ENCODE measurements around the gene TMEM198. TPM values are rescaled to one million over a fixed set of nuclear protein-coding genes. Genes with fewer than 3 reads are reported as not detected.

TMEM198 gene
- total and polyA plus RNA-seq, 2 donors (not counting 1 experiment from before 2014, with no cell fraction given), result 0.39 to 1.1 TPM

GRCh38 chr2:219547621-219548020, 3.8 kb downstream of the TMEM198 start:
- H3K9me3 Mint-ChIP-seq (ENCODE audit: insufficient read depth), result no peaks in the 10 kb centered on the region
- no peak overlapping the region for H3K9ac ChIP-seq (ENCODE audit: low read length)
- no peak overlapping the region for H3K4me3 ChIP-seq (ENCODE audit: control extremely low read depth in 1 of 5, extremely low read depth in 1 of 5, insufficient read depth in 1 of 5, low read depth in 2 of 5, low read length in 4 of 5)
- peaks cover 0 to 37% (median 0%) of the 10 kb centered on the region in 3 donors for H3K9me3 ChIP-seq (ENCODE audit: control extremely low read depth in 1 of 3, control insufficient read depth in 2 of 3, insufficient read depth in 1 of 3, low read length in 2 of 3)
- H3K4me1 ChIP-seq (ENCODE audit: control insufficient read depth in 2 of 2, insufficient read depth in 2 of 2, low read length in 2 of 2), result peaks cover 30% of the 10 kb centered on the region in 2 donors
- WGBS (ENCODE audit: insufficient coverage), result 96% methylated on average over 24 of the region's 26 CpGs
- H3K4me3 Mint-ChIP-seq, result no peak overlapping the region
- intact Hi-C loops (cut with micrococcal nuclease), result no loop called here
- no peak overlapping the region for H3K27ac ChIP-seq (ENCODE audit: low read length in 2 of 2)
- POLR2A ChIA-PET, result no interaction called here
- no peaks in the 10 kb centered on the region for H4K20me1 ChIP-seq (ENCODE audit: control insufficient read depth, insufficient read depth, low read length, poor library complexity, severe bottlenecking)
- CTCF ChIA-PET, result interaction anchor here (1.1 kb wide), 1 partner anchor 18 kb away, joined by 4 read pairs; no protein-coding TSS in a partner anchor
- no peaks in the 10 kb centered on the region for H3K79me2 ChIP-seq (ENCODE audit: control insufficient read depth, insufficient read depth, low read length)
- no peak for ATAC-seq (ENCODE audit: low read depth)
- no peak overlapping the region for H3K4me2 ChIP-seq (replicated peaks; ENCODE audit: low read depth, low read length, poor library complexity, severe bottlenecking)
- H3K36me3 ChIP-seq (replicated peaks in 1 of 2; ENCODE audit: control extremely low read depth in 1 of 2, control insufficient read depth in 1 of 2, extremely low read depth in 1 of 2, insufficient read depth in 2 of 2, low read length in 1 of 2), result no peaks in the 10 kb centered on the region
- H3K27me3 ChIP-seq (replicated peaks in 1 of 4; ENCODE audit: control extremely low read depth in 1 of 4, control insufficient read depth in 3 of 4, insufficient read depth in 4 of 4, low read length in 3 of 4), result peaks cover 0 to 84% (median 21%) of the 10 kb centered on the region in 4 experiments
- no peak for TF ChIP-seq CTCF (IDR thresholded peaks at IDR 0.05)
- TF ChIP-seq EZH2 (IDR thresholded peaks at IDR 0.05; ENCODE audit: borderline replicate concordance, insufficient read depth, low read depth, low read length, poor library complexity, severe bottlenecking), result no peak
- DNase-seq, result no peak
- H3K4me1 Mint-ChIP-seq, result peaks cover 18% of the 10 kb centered on the region
- no peak overlapping the region for H3K27ac Mint-ChIP-seq
- no peak overlapping the region for H2AFZ ChIP-seq (ENCODE audit: insufficient read depth, low read depth, low read length, poor library complexity, severe bottlenecking)
- H3K27me3 Mint-ChIP-seq, result peaks cover 54% of the 10 kb centered on the region

- 96% methylated on average over 15 of the region's 18 CpGs for WGBS (ENCODE audit: insufficient coverage)
Measured at GRCh38 chr2:219548990-219549389, 5.2 kb downstream of the TMEM198 start.

More at GRCh38 chr2:219548990-219549389, 5.2 kb downstream of the TMEM198 start:
- Histone ChIP-seq H3K4me1 (ENCODE audit: control insufficient read depth in 2 of 2, insufficient read depth in 2 of 2, low read length in 2 of 2) (peaks cover 27 to 37% of the 10 kb centered on the region in 2 donors), H3K9me3 (ENCODE audit: control extremely low read depth in 1 of 3, control insufficient read depth in 2 of 3, insufficient read depth in 1 of 3, low read length in 2 of 3) (peaks cover 0 to 37% (median 0%) of the 10 kb centered on the region in 3 donors), H3K4me2 (replicated peaks; ENCODE audit: low read depth, low read length, poor library complexity, severe bottlenecking) (no peak overlapping the region), H3K27ac (ENCODE audit: low read length in 2 of 2) (no peak overlapping the region), H3K27me3 (replicated peaks in 1 of 4; ENCODE audit: control extremely low read depth in 1 of 4, control insufficient read depth in 3 of 4, insufficient read depth in 4 of 4, low read length in 3 of 4) (peaks cover 0 to 89% (median 29%) of the 10 kb centered on the region in 4 experiments), H2AFZ (ENCODE audit: insufficient read depth, low read depth, low read length, poor library complexity, severe bottlenecking) (no peak overlapping the region), H3K4me3 (ENCODE audit: control extremely low read depth in 1 of 5, extremely low read depth in 1 of 5, insufficient read depth in 1 of 5, low read depth in 2 of 5, low read length in 4 of 5) (no peak overlapping the region), H4K20me1 (ENCODE audit: control insufficient read depth, insufficient read depth, low read length, poor library complexity, severe bottlenecking) (no peaks in the 10 kb centered on the region), H3K36me3 (replicated peaks in 1 of 2; ENCODE audit: control extremely low read depth in 1 of 2, control insufficient read depth in 1 of 2, extremely low read depth in 1 of 2, insufficient read depth in 2 of 2, low read length in 1 of 2) (no peaks in the 10 kb centered on the region), H3K79me2 (ENCODE audit: control insufficient read depth, insufficient read depth, low read length) (no peaks in the 10 kb centered on the region), H3K9ac (ENCODE audit: low read length) (no peak overlapping the region)
- no peak overlapping the region for H3K27ac Mint-ChIP-seq
- no peaks in the 10 kb centered on the region for H3K9me3 Mint-ChIP-seq (ENCODE audit: insufficient read depth)
- no peak for DNase-seq
- POLR2A ChIA-PET, result no interaction called here
- peaks cover 64% of the 10 kb centered on the region for H3K27me3 Mint-ChIP-seq
- no peak overlapping the region for H3K4me3 Mint-ChIP-seq
- CTCF ChIA-PET, result interaction anchor here (0.8 to 1.0 kb wide), 3 partner anchors 8 to 141 kb away, joined by 3 to 4 read pairs (median 3); no protein-coding TSS in a partner anchor
- intact Hi-C loops (cut with micrococcal nuclease), result no loop called here
- no peak for ATAC-seq (ENCODE audit: low read depth)
- TF ChIP-seq EZH2 (IDR thresholded peaks at IDR 0.05; ENCODE audit: borderline replicate concordance, insufficient read depth, low read depth, low read length, poor library complexity, severe bottlenecking) (no peak), CTCF (IDR thresholded peaks at IDR 0.05) (no peak)
- H3K4me1 Mint-ChIP-seq, result peaks cover 21% of the 10 kb centered on the region

Measured in B cell (primary cell).